IMR-90 (cell line): ENCODE data around the gene FBP1. TPM values are rescaled to one million over a fixed set of nuclear protein-coding genes. Genes with fewer than 3 reads are reported as not detected.

Source experiments
- ATAC-seq: fragments of 200-7000 bp; cut with Tn5 transposase; 2 replicates; pipeline ENCODE4 v1.9.1; 2020; ENCODE audit warnings: low read depth, mild to moderate bottlenecking, moderate library complexity
- BruUV-seq: library from RNA; stranded (reverse); fragments of 400-500 nt; replicated peaks from 2 replicates; lab custom pipeline; 2021; lab: Mats Ljungman, UMichigan
- CTCF ChIA-PET: fragments of 300-600 bp; formaldehyde crosslinking; extraction: SDS; loops from one replicate; lab custom pipeline; 2021; ENCODE audit warnings: antibody characterized with exemption; lab: Yijun Ruan, JAX
- POLR2A ChIA-PET: fragments of 300-600 bp; sonication (Branson Sonifier 250); formaldehyde crosslinking; loops from one replicate; lab custom pipeline; 2022; ENCODE audit warnings: antibody characterized with exemption; ENCODE audit not compliant: unreplicated experiment; lab: Charles Lee
- DNase-seq: peaks from one replicate; pipeline ENCODE4 v3.0.0; 2013
- H2AFZ ChIP-seq: replicated peaks from 2 replicates; pipeline ENCODE3; 2013; ENCODE audit warnings: low read length, mild to moderate bottlenecking; ENCODE audit not compliant: poor library complexity
- H2AK5ac ChIP-seq: 2 replicates; pipeline ENCODE4 v1.6.1; 2013; ENCODE audit warnings: low read depth, low read length, inconsistent platforms
- H2AK9ac ChIP-seq: replicated peaks from 2 replicates; pipeline ENCODE3; 2013; ENCODE audit warnings: mild to moderate bottlenecking, low read depth, low read length, moderate library complexity; ENCODE audit not compliant: poor library complexity
- H2BK120ac ChIP-seq: 2 replicates; pipeline ENCODE4 v1.6.1; 2013; ENCODE audit warnings: low read depth, low read length, inconsistent platforms
- H2BK15ac ChIP-seq: 3 replicates; pipeline ENCODE4 v1.6.1; 2013; ENCODE audit warnings: low read depth, low read length, inconsistent platforms
- H2BK20ac ChIP-seq: 2 replicates; pipeline ENCODE4 v1.6.1; 2013; ENCODE audit warnings: low read depth, mild to moderate bottlenecking, inconsistent platforms, low read length, moderate library complexity
- H2BK5ac ChIP-seq: 2 replicates; pipeline ENCODE4 v1.6.1; 2013; ENCODE audit warnings: mild to moderate bottlenecking, low read depth, low read length, inconsistent platforms; ENCODE audit not compliant: poor library complexity, severe bottlenecking
- H3K14ac ChIP-seq: replicated peaks from 2 replicates; pipeline ENCODE4 v1.6.1; 2013; ENCODE audit warnings: low read depth, low read length, inconsistent platforms
- H3K18ac ChIP-seq: 2 replicates; pipeline ENCODE4 v1.6.1; 2013; ENCODE audit warnings: low read depth, low read length, control low read depth
- H3K23ac ChIP-seq: 2 replicates; pipeline ENCODE4 v1.6.1; 2013; ENCODE audit warnings: low read depth, low read length, inconsistent platforms
- H3K27ac ChIP-seq: 2 replicates; pipeline ENCODE4 v1.5.1; 2013; ENCODE audit warnings: mild to moderate bottlenecking, control low read depth, low read length; ENCODE audit not compliant: insufficient read depth
- H3K27me3 ChIP-seq: 2 replicates; pipeline ENCODE4 v1.6.1; 2013; ENCODE audit warnings: low read length; ENCODE audit not compliant: control insufficient read depth, insufficient read depth
- H3K36me3 ChIP-seq: 2 replicates; pipeline ENCODE4 v1.6.1; 2013; ENCODE audit warnings: low read length, mixed read lengths; ENCODE audit not compliant: control insufficient read depth, insufficient read depth
- H3K4ac ChIP-seq: 2 replicates; pipeline ENCODE4 v1.6.1; 2013; ENCODE audit warnings: low read depth, low read length, inconsistent platforms
- H3K4me1 ChIP-seq: 2 replicates; pipeline ENCODE4 v1.6.1; 2013; ENCODE audit warnings: low read length, mixed read lengths; ENCODE audit not compliant: control insufficient read depth, insufficient read depth
- H3K4me2 ChIP-seq: 2 replicates; pipeline ENCODE4 v1.6.1; 2013; ENCODE audit warnings: low read depth, mild to moderate bottlenecking, control low read depth, low read length, moderate library complexity
- H3K4me3 ChIP-seq: 2 replicates; pipeline ENCODE4 v1.5.1; 2013; ENCODE audit warnings: low read depth, mild to moderate bottlenecking, control low read depth, low read length, moderate library complexity; ENCODE audit not compliant: insufficient read depth
- H3K56ac ChIP-seq: 2 replicates; pipeline ENCODE4 v1.6.1; 2013; ENCODE audit warnings: low read length, inconsistent platforms; ENCODE audit not compliant: insufficient read depth; ENCODE audit errors: extremely low read depth
- H3K79me1 ChIP-seq, 2 experiments: 2 replicates each; pipeline ENCODE4 v1.6.1; 2013; ENCODE audit warnings: low read length in 2 of 2, inconsistent platforms in 1 of 2, low read depth in 1 of 2
- H3K9ac ChIP-seq: 2 replicates; pipeline ENCODE4 v1.6.1; 2013; ENCODE audit warnings: low read depth, low read length, control low read depth
- H3K9me1 ChIP-seq: 2 replicates; pipeline ENCODE4 v1.6.1; 2013; ENCODE audit warnings: low read length, inconsistent platforms; ENCODE audit not compliant: insufficient read depth
- H3K9me3 ChIP-seq: 2 replicates; pipeline ENCODE4 v1.6.1; 2013; ENCODE audit warnings: low read length; ENCODE audit not compliant: control insufficient read depth, insufficient read depth
- H4K20me1 ChIP-seq: 2 replicates; pipeline ENCODE4 v1.6.1; 2013; ENCODE audit warnings: low read length, inconsistent platforms; ENCODE audit not compliant: insufficient read depth
- H4K5ac ChIP-seq: 2 replicates; pipeline ENCODE4 v1.6.1; 2013; ENCODE audit warnings: mild to moderate bottlenecking, low read depth, low read length, control low read depth
- H4K8ac ChIP-seq, 2 experiments: 2 replicates each; pipeline ENCODE4 v1.6.1; 2013; ENCODE audit warnings: low read depth in 2 of 2, low read length in 2 of 2, control low read depth in 1 of 2, inconsistent platforms in 1 of 2
- H4K91ac ChIP-seq: 2 replicates; pipeline ENCODE4 v1.6.1; 2013; ENCODE audit warnings: low read depth, low read length, inconsistent platforms; ENCODE audit not compliant: insufficient read depth
- ELK1 ChIP-seq: fragments of 150-350 bp; IDR thresholded peaks from 2 replicates; pipeline ENCODE4 v1.6.1; 2016; ENCODE audit warnings: low read depth, mild to moderate bottlenecking, low read length, moderate library complexity, borderline replicate concordance
- FOS ChIP-seq: fragments of 150-350 bp; IDR thresholded peaks from 2 replicates; pipeline ENCODE4 v1.6.1; 2016; ENCODE audit warnings: low read depth, low read length
- MAFK ChIP-seq: IDR thresholded peaks from 2 replicates; pipeline ENCODE4 v1.6.1; 2012; ENCODE audit warnings: low read depth, low read length, improper control_type of control experiment
- NFE2L2 ChIP-seq: fragments of 150-350 bp; IDR thresholded peaks from 2 replicates; pipeline ENCODE4 v1.6.1; 2016; ENCODE audit warnings: low read depth, mild to moderate bottlenecking, low read length
- RAD21 ChIP-seq: IDR thresholded peaks from 2 replicates; pipeline ENCODE4 v1.6.1; 2012; ENCODE audit warnings: low read length, improper control_type of control experiment
- RCOR1 ChIP-seq: IDR thresholded peaks from 2 replicates; pipeline ENCODE4 v1.6.1; 2012; ENCODE audit warnings: mild to moderate bottlenecking, low read length, improper control_type of control experiment; ENCODE audit not compliant: insufficient replicate concordance
- RFX5 ChIP-seq: IDR thresholded peaks from 2 replicates; pipeline ENCODE4 v1.8.0; 2012; ENCODE audit warnings: low read depth, mild to moderate bottlenecking, low read length, moderate library complexity
- WGBS, 2 experiments: methylation state at CpG; one replicate each; pipeline versions ENCODE4 v1.1.5 to v1.1.7; 2013; ENCODE audit warnings: missing lambda C conversion rate in 2 of 2; ENCODE audit not compliant: insufficient read length in 1 of 2; ENCODE audit errors: extremely low coverage in 2 of 2; 5-methylcytosine and 5-hydroxymethylcytosine counted together
- dilution Hi-C: fragments of 300-500 bp; cut with HindIII; formaldehyde crosslinking; loops from one replicate; pipeline ENCODE4 v1.14.3; 2018; ENCODE audit warnings: low sequenced_read_pairs; ENCODE audit not compliant: unreplicated experiment
- in situ Hi-C: fragments of 300-500 bp; cut with MboI; formaldehyde crosslinking; loops from 3 replicates; pipeline ENCODE4 v1.14.3; 2019; ENCODE audit warnings: low sequenced_read_pairs, inconsistent platforms, mixed read lengths
- intact Hi-C: fragments of 100-400 bp; cut with micrococcal nuclease; formaldehyde crosslinking; loops from 2 replicates; pipeline ENCODE4 v1.10.0; 2022
- polyA plus RNA-seq, 3 experiments: library from polyadenylated mRNA; depleted of rRNA; stranded (reverse); fragments of >200 nt; gene quantifications; 2 replicates each; pipeline ENCODE4 v1.2.3, GENCODE V29; 2012; ENCODE audit warnings: low replicate concordance in 1 of 3
- total RNA-seq: library from RNA; depleted of rRNA; stranded (reverse); fragments of >200 nt; gene quantifications from 2 replicates; pipeline ENCODE4 v1.2.3, GENCODE V29; 2012

FBP1 gene
- total and polyA plus RNA-seq, 2 of the 4 experiments (the other 2 are of a cell fraction): not detected

GRCh38 chr9:94679587-94679986, 40.3 kb upstream of the FBP1 start:
- H2BK20ac ChIP-seq: peak overlapping the region; percentile 47; the same call in 1 of the 2 replicates
- dilution Hi-C loops: no loop called here
- H2BK120ac ChIP-seq: no peak overlapping the region
- no peak overlapping the region for H2BK5ac ChIP-seq
- no peaks in the 10 kb centered on the region for H3K36me3 ChIP-seq
- H4K20me1 ChIP-seq: no peaks in the 10 kb centered on the region
- no peak overlapping the region for H3K4me2 ChIP-seq
- in situ Hi-C loops: no loop called here
- no peak overlapping the region for H4K8ac ChIP-seq
- H3K9me3 ChIP-seq: no peaks in the 10 kb centered on the region
- no peaks in the 10 kb centered on the region for H3K9me1 ChIP-seq
- H3K79me1 ChIP-seq: no peaks in the 10 kb centered on the region
- ChIA-PET POLR2A (no interaction called here), CTCF (interaction anchor here (3.4 kb wide), 1 partner anchor 450 kb away, joined by 47 read pairs; no protein-coding TSS in a partner anchor)
- H3K18ac ChIP-seq: 0 out of 2 replicates have a peak overlapping the region, but pooled peaks have one; percentile 28
- ATAC-seq (no peak), DNase-seq (no peak)
- TF ChIP-seq RAD21 (no peak), NFE2L2 (no peak), MAFK (no peak), ELK1 (no peak), RCOR1 (no peak), RFX5 (no peak), FOS (no peak)
- H3K27ac ChIP-seq: no peak overlapping the region
- H3K14ac ChIP-seq: no peak overlapping the region
- H2AFZ ChIP-seq: no peak overlapping the region
- H3K27me3 ChIP-seq: no peaks in the 10 kb centered on the region; the same call in 1 of the 2 replicates
- H4K5ac ChIP-seq: no peak overlapping the region
- intact Hi-C loops: no loop called here
- no peak overlapping the region for H2BK15ac ChIP-seq
- no peak overlapping the region for H3K23ac ChIP-seq
- peaks cover 7% of the 10 kb centered on the region for H3K4me1 ChIP-seq
- H4K91ac ChIP-seq: no peak overlapping the region
- no peak overlapping the region for H3K4ac ChIP-seq
- no peak overlapping the region for H3K56ac ChIP-seq
- H3K9ac ChIP-seq: no peak overlapping the region
- H2AK5ac ChIP-seq: no peak overlapping the region
- no peak overlapping the region for H3K4me3 ChIP-seq
- H2AK9ac ChIP-seq: no peak overlapping the region
- WGBS, 2 experiments: no CpG with 5 or more reads among the region's 8 CpGs
- BruUV-seq: no TSS peak
